Stomach (tissue), 4 donors: ENCODE results near the gene RAI2.

Experiments used
- CTCF ChIP-seq, 7 experiments: fragments of 450-650 bp in 4 of 7; fragments of 200-600 bp in 3 of 7; sonication (generic) in 3 of 7; IDR thresholded peaks; one replicate each; pipeline ENCODE4 v1.5.1; 2016 to 2019; ENCODE audit warnings: antibody characterized with exemption in 7 of 7, control low read depth in 2 of 7, mild to moderate bottlenecking in 1 of 7
- POLR2A ChIP-seq, 4 donors: fragments of 450-650 bp; IDR thresholded peaks; one replicate each; pipeline ENCODE4 v1.6.1; 2016; ENCODE audit warnings: antibody characterized with exemption in 4 of 4, control low read depth in 2 of 4, mild to moderate bottlenecking in 1 of 4, moderate library complexity in 1 of 4

- TF ChIP-seq POLR2A (IDR thresholded peaks at IDR 0.05) = no peak
- no peak for TF ChIP-seq CTCF (IDR thresholded peaks at IDR 0.05)
These were observed 101.1 kb downstream of the RAI2 start for GRCh38 chrX:17759990-17760389.
